Measurements from ENCODE around the gene VILL.

Gene VILL

GRCh38 chr3:38002291-38002876 lies 11.8 kb downstream of the VILL start:
- no peak for DNase-seq

- no peak for DNase-seq
These were observed 12.4 kb downstream of the VILL start for GRCh38 chr3:38002940-38003339.

- DNase-seq, result peak; percentile 75
These were observed 12.8 kb downstream of the VILL start for GRCh38 chr3:38003371-38003816.

- peak; percentile 1 for DNase-seq
These were observed 13.3 kb downstream of the VILL start for GRCh38 chr3:38003817-38004414.

DNA sequence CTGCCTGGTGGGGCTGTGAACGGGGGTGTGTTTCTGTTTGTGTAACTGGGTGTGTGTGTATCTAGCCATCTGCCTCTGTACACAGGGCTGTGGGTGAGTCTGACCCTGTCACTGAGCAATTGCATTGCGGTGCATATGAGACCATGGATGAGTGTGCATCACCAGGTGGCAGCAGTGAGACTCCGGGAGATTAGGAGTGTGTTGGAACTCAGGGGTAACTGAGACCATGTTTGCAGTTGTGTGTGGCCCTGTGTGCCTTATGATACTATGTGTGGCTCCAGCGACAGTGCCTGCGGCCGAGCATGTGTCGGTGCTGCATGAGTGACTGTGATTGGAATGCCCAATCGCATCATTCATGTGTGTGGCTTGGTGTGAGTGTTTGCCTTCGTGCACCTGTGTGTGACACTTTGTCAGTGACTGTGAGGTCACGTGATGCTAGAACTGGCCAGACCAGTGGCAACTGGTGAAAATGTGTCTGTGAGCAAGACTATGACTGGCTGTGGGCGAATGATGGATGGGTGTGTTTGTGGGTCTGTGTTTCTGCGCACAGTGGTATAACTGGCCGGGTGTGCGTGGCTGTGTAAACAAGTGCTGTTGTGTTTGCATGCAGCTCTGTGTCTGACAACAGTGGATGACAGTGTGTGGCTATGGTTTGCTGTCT lies 14.0 kb downstream of the VILL start:
- peak; percentile 77 for DNase-seq

DNA sequence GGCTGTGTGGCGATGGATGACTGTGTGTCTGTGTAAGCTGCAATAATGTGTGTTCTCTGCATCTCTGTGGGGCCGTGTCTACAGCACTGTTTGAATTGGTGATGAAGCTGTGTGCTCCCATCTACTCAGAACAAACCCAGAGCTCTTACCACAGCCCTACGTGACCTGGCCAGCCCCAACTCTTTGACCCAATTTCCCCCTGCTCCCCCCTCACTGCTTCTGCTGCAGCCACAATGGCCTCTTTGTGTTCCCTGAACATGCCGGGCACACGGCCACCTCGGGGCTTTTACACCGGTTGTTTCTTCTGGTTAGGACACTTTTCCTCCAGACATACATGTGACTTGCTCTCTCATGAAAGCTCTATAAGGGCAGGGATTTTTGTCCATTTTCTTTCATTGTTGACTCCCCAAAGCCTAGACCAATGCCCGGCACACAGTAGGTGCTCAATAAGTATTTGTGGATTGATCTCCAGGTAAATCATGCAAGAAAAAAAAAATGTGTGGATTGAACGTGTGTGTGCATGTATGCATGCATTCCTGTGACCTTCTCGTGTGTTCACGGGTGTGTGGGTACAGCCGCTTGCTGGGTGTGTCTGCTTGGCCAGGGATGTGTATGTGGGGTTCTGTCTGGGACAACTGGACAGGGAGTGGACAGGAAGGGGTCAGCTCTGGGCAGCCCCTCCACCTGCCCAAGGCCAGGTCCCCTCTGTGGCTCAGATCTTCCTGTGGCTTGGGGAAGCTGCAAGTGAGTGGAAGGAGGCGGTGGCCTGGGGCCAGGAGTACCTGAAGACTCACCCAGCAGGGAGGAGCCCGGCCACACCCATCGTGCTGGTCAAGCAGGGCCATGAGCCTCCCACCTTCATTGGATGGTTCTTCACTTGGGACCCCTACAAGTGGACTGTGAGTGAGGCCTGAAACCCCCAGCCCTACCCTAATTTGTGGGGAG lies 14.8 kb downstream of the VILL start:
- peak; percentile 1 for DNase-seq

DNA sequence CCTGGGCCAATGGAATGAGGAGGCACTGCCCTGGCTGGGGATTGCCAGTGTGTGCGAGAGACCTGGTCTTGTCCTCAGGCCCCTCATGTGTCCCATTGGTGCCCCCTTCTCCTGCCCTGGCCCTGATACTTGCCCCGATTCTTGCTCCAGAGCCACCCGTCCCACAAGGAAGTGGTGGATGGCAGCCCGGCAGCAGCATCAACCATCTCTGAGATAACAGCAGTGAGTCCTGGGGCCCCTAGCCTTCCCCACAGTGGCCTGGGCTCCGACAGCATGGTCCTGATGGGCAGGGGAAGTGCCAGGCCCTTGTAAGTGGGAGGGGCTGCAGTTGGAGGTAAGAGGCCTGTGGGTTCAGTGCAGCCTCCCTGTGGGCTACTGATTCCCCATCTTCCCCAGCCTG lies 15.4 kb downstream of the VILL start:
- no peak for DNase-seq

- DNase-seq, result peak; percentile 1
These were observed 15.9 kb downstream of the VILL start for GRCh38 chr3:38006445-38006995.

- no peak for DNase-seq
These were observed 17.1 kb downstream of the VILL start for GRCh38 chr3:38007754-38008090.

- DNase-seq, result no peak
These were observed 17.7 kb downstream of the VILL start for GRCh38 chr3:38008191-38008701.

DNA sequence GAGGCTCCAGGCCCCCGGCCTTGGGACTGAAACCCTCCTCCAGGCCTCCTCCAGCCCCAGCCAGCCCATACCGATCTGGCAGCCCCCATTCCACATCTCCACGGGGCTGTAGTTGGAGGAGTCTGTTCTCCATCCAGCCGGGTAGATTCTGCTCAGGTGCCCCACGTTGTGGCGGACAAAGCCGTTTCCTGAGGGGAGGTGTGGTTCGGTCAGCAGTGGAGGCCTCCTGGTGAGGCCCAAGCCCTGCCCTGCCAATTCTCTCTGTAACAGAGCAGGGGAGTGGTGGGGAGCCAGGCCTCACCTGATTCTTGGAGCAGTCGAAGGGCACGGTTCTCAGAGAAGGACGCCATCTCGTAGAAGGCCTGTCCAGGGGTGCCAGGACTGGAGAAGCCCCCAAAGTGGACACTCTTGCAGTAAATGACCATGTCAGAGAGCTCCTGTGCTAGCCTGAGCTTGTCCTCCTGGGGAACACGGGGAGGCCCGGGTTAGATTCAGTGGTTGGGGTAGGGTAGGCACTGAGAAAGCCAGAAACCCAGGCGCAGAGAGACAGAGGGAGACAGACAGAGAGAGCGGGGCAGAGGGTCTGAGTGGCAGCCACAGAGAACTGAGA lies 18.5 kb downstream of the VILL start:
- DNase-seq, result no peak

- DNase-seq, result no peak
These were observed 19.4 kb downstream of the VILL start for GRCh38 chr3:38009807-38010591.

- DNase-seq, result no peak
These were observed 20.5 kb downstream of the VILL start for GRCh38 chr3:38011111-38011510.

GRCh38 chr3:38015485-38015884 lies 24.9 kb downstream of the VILL start:
- DNase-seq, result no peak

DNA sequence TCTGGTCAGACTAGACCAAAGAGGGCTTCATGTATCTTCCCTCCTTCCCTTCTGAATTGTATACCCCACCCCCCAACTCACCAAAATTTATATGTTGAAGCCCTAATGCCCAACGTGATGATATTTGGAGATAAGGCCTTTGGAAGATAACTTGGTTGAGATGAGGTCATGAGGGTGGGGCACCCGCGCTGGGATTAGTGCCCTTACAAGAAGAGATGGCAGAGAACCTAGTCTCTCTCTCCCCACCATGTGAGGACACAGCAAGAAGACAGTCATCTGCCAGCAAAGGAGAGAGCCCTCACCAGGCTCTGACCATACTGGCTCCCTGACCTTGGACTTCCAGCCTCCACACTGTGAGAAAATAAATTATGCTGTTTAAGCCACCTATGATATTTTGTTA lies 25.4 kb downstream of the VILL start:
- no peak for DNase-seq

GRCh38 chr3:38016410-38016809 lies 25.8 kb downstream of the VILL start:
- no peak for DNase-seq

DNA sequence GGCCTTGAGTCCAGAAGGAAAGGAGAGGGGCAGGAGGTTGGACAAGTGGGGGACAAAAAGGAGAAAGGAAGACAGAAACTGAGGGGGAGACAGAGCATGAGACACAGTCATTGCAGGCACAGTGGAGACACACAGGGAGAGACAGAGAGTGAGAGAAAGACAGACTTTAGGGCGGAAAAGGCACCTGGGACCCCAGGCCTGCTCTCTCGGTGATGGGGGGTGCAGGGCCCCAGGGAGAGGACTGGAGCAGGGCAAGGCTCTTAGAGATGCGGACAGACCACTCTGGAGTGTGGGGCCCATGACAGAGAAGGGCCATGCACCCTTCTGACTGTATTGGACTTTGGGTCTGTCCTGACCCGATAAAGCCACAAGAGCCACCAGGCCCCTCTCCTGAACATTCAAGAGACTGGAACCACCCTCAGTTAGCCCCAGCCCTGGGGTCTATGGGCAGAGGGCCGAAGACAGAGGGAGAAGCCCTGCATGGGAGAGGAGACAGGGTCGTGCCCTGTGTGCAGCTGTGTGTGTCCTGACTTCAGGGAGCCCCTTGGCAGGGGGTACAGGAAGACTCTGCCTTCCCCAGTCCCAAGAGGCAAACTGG lies 26.4 kb downstream of the VILL start:
- no peak for DNase-seq

- no peak for DNase-seq
These were observed 27.1 kb downstream of the VILL start for GRCh38 chr3:38017445-38018295.

- peak; percentile 0 for DNase-seq
These were observed 28.0 kb downstream of the VILL start for GRCh38 chr3:38018296-38019266.

All from CD4-positive, alpha-beta T cell treated with Interleukin-6 for 4 hours (primary cell).